ENCODE data around the gene ANGPTL5. TPM values are rescaled to one million over a fixed set of nuclear protein-coding genes. Genes with fewer than 3 reads are reported as not detected.

Gene ANGPTL5
- total and polyA plus RNA-seq, 4 donors, result not detected

GRCh38 chr11:101872171-101872882 is 44.0 kb downstream of the ANGPTL5 start:
- H3K9ac ChIP-seq (ENCODE audit: low read depth in 1 of 2, low read length in 2 of 2), result no peak overlapping the region
- peaks cover 0 to 6% (median 2%) of the 10 kb centered on the region in 4 donors for H3K4me1 ChIP-seq (ENCODE audit: control insufficient read depth in 4 of 4, insufficient read depth in 4 of 4, low read length in 3 of 4)
- TF ChIP-seq HNF4G (IDR thresholded peaks at IDR 0.05), result no peak
- TF ChIP-seq NR2F2 (IDR thresholded peaks at IDR 0.05), result no peak
- TF ChIP-seq FOXA1 (IDR thresholded peaks at IDR 0.05), result no peak
- no peak for TF ChIP-seq REST (IDR thresholded peaks at IDR 0.05)
- H3K27ac ChIP-seq (ENCODE audit: low read depth in 1 of 2, low read length in 2 of 2), result no peak overlapping the region
- no peaks in the 10 kb centered on the region for H3K36me3 ChIP-seq (ENCODE audit: control insufficient read depth in 4 of 4, insufficient read depth in 3 of 4, low read depth in 1 of 4, low read length in 3 of 4)
- no peak for DNase-seq (ENCODE audit: low spot score)
- 90% methylated on average over 6 of the region's 6 CpGs for WGBS
- H3K4me3 ChIP-seq (ENCODE audit: low read depth in 1 of 3, low read length in 3 of 3), result no peak overlapping the region
- H3K27me3 ChIP-seq (ENCODE audit: control insufficient read depth in 4 of 4, insufficient read depth in 4 of 4, low read length in 3 of 4), result no peaks in the 10 kb centered on the region
- no peaks in the 10 kb centered on the region for H3K9me3 ChIP-seq (ENCODE audit: control insufficient read depth in 4 of 4, low read length in 3 of 4)

DNA sequence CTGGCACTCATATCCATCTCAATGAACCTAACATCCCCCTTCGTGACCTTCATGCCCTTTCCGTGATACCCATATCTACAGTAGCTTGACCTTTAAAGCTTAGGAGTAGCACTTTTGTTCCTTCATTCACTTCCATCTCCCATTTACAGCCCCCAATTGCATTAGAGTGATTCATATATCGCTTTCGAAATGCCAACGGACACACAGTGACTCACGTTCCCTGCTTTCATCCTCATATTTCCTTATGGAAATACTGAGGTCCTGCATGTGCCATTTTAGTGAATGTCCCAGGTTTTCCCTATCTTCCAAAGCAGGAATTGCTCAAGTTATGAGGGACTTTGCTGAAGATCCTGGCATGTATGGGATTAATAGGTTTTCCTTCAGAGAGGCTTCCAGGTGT is 45.8 kb downstream of the ANGPTL5 start:
- 92% methylated on average over 6 of the region's 6 CpGs for WGBS
- H3K36me3 ChIP-seq (ENCODE audit: control insufficient read depth in 4 of 4, insufficient read depth in 3 of 4, low read depth in 1 of 4, low read length in 3 of 4), result no peaks in the 10 kb centered on the region
- H3K4me3 ChIP-seq (ENCODE audit: low read depth in 1 of 3, low read length in 3 of 3), result no peak overlapping the region
- no peak overlapping the region for H3K9ac ChIP-seq (ENCODE audit: low read depth in 1 of 2, low read length in 2 of 2)
- TF ChIP-seq GABPA (IDR thresholded peaks at IDR 0.05 in 1 of 2, conservative IDR thresholded peaks at IDR 0.05 in 1 of 2) (no peak), FOXA1 (IDR thresholded peaks at IDR 0.05) (no peak), CTCF (IDR thresholded peaks at IDR 0.05; ENCODE audit: low read depth, low read length, missing input control) (no peak), TAF1 (conservative IDR thresholded peaks at IDR 0.05) (no peak), YY1 (IDR thresholded peaks at IDR 0.05) (no peak), JUND (IDR thresholded peaks at IDR 0.05) (no peak), RXRA (IDR thresholded peaks at IDR 0.05) (no peak), HNF4G (IDR thresholded peaks at IDR 0.05) (no peak), FOXA2 (IDR thresholded peaks at IDR 0.05) (no peak), REST (IDR thresholded peaks at IDR 0.05) (no peak), EGR1 (IDR thresholded peaks at IDR 0.05; ENCODE audit: low read depth in 2 of 2) (no peak), ZBTB33 (IDR thresholded peaks at IDR 0.05) (no peak), MAX (IDR thresholded peaks at IDR 0.05) (no peak), SP1 (IDR thresholded peaks at IDR 0.05) (no peak), RAD21 (IDR thresholded peaks at IDR 0.05) (no peak)
- TF ChIP-seq, protein P1, sequence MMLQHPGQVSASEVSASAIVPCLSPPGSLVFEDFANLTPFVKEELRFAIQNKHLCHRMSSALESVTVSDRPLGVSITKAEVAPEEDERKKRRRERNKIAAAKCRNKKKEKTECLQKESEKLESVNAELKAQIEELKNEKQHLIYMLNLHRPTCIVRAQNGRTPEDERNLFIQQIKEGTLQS (IDR thresholded peaks at IDR 0.05), result no peak
- H3K27ac ChIP-seq (ENCODE audit: low read depth in 1 of 2, low read length in 2 of 2), result no peak overlapping the region
- DNase-seq (ENCODE audit: low spot score), result no peak
- no peaks in the 10 kb centered on the region for H3K9me3 ChIP-seq (ENCODE audit: control insufficient read depth in 4 of 4, low read length in 3 of 4)
- H3K27me3 ChIP-seq (ENCODE audit: control insufficient read depth in 4 of 4, insufficient read depth in 4 of 4, low read length in 3 of 4), result no peaks in the 10 kb centered on the region
- H3K4me1 ChIP-seq (ENCODE audit: control insufficient read depth in 4 of 4, insufficient read depth in 4 of 4, low read length in 3 of 4), result peaks cover 6 to 16% (median 12%) of the 10 kb centered on the region in 4 donors
